SK-N-SH treated with all-trans-retinoic acid at 6 μM for 48 hours (cell line): Measurements from ENCODE around the gene TTLL13.

ENCODE experiments used
- ATAC-seq: fragments of 200-7000 bp; cut with Tn5 transposase; 3 replicates; pipeline ENCODE4 v1.9.1; 2020; ENCODE audit warnings: mild to moderate bottlenecking, moderate library complexity
- ARNTL ChIP-seq: fragments of 450-650 bp; formaldehyde crosslinking; IDR thresholded peaks from 2 replicates; pipeline ENCODE4 v1.5.0; 2020; ENCODE audit warnings: low read depth, mild to moderate bottlenecking, moderate library complexity, borderline replicate concordance
- BACH2 ChIP-seq: fragments of 250-450 bp; sonication (Bioruptor Pico); IDR thresholded peaks from 2 replicates; pipeline ENCODE4 v1.9.0; 2021; ENCODE audit warnings: mild to moderate bottlenecking, borderline replicate concordance
- CREB5 ChIP-seq: fragments of 250-450 bp; sonication (Bioruptor Pico); IDR thresholded peaks from 2 replicates; pipeline ENCODE4 v1.5.1; 2020; ENCODE audit warnings: low read depth, mild to moderate bottlenecking, moderate library complexity
- CSDC2 ChIP-seq: fragments of 250-450 bp; sonication (Bioruptor Pico); IDR thresholded peaks from 2 replicates; pipeline ENCODE4 v1.5.0; 2020; ENCODE audit warnings: mild to moderate bottlenecking, moderate library complexity
- CSRNP3 ChIP-seq: fragments of 250-450 bp; sonication (Bioruptor Pico); IDR thresholded peaks from 2 replicates; pipeline ENCODE4 v1.5.1; 2021; ENCODE audit warnings: mild to moderate bottlenecking, moderate library complexity
- ESRRG ChIP-seq: fragments of 250-450 bp; sonication (Bioruptor Pico); IDR thresholded peaks from 2 replicates; pipeline ENCODE4 v1.6.1; 2021; ENCODE audit warnings: mild to moderate bottlenecking
- GLIS3 ChIP-seq: fragments of 250-450 bp; sonication (Bioruptor Pico); IDR thresholded peaks from 2 replicates; pipeline ENCODE4 v1.5.0; 2020; ENCODE audit warnings: mild to moderate bottlenecking, moderate library complexity
- ISL1 ChIP-seq: fragments of 250-450 bp; sonication (Bioruptor Pico); IDR thresholded peaks from 2 replicates; pipeline ENCODE4 v2.1.2; 2022; ENCODE audit warnings: mild to moderate bottlenecking, moderate library complexity
- OSR1 ChIP-seq: fragments of 250-450 bp; sonication (Bioruptor Pico); IDR thresholded peaks from 2 replicates; pipeline ENCODE4 v1.8.0; 2022; ENCODE audit warnings: moderate library complexity, mild to moderate bottlenecking, inconsistent platforms
- PATZ1 ChIP-seq: fragments of 250-450 bp; sonication (Bioruptor Pico); IDR thresholded peaks from 2 replicates; pipeline ENCODE4 v1.8.0; 2020; ENCODE audit warnings: mild to moderate bottlenecking, moderate library complexity, borderline replicate concordance
- PPARA ChIP-seq: fragments of 250-450 bp; sonication (Bioruptor Pico); IDR thresholded peaks from 2 replicates; pipeline ENCODE4 v1.5.0; 2020; ENCODE audit warnings: mild to moderate bottlenecking, borderline replicate concordance
- RARB ChIP-seq: fragments of 250-450 bp; sonication (Bioruptor Pico); IDR thresholded peaks from 2 replicates; pipeline ENCODE4 v1.8.0; 2021; ENCODE audit warnings: mild to moderate bottlenecking, moderate library complexity
- SNAI2 ChIP-seq: fragments of 250-450 bp; sonication (Bioruptor Pico); IDR thresholded peaks from 2 replicates; pipeline ENCODE4 v1.5.0; 2020; ENCODE audit warnings: mild to moderate bottlenecking, moderate library complexity
- TCF4 ChIP-seq: fragments of 250-450 bp; sonication (Bioruptor Pico); IDR thresholded peaks from 2 replicates; pipeline ENCODE4 v1.8.0; 2021; ENCODE audit warnings: mild to moderate bottlenecking, moderate library complexity, borderline replicate concordance
- TSHZ2 ChIP-seq: fragments of 250-450 bp; sonication (Bioruptor Pico); IDR thresholded peaks from 2 replicates; pipeline ENCODE4 v1.5.0; 2020; ENCODE audit warnings: mild to moderate bottlenecking, moderate library complexity
- ZC3H10 ChIP-seq: fragments of 250-450 bp; sonication (Bioruptor Pico); IDR thresholded peaks from 2 replicates; pipeline ENCODE4 v1.5.1; 2021; ENCODE audit warnings: mild to moderate bottlenecking, moderate library complexity
- ZFP3 ChIP-seq: fragments of 250-450 bp; sonication (Bioruptor Pico); IDR thresholded peaks from 2 replicates; pipeline ENCODE4 v1.5.0; 2020; ENCODE audit warnings: mild to moderate bottlenecking, moderate library complexity
- ZNF565 ChIP-seq: fragments of 450-650 bp; formaldehyde crosslinking; conservative IDR thresholded peaks from 2 replicates; pipeline ENCODE4 v1.5.0; 2020; ENCODE audit warnings: low read depth, mild to moderate bottlenecking, moderate library complexity
- ZNF70 ChIP-seq: fragments of 450-650 bp; formaldehyde crosslinking; IDR thresholded peaks from 2 replicates; pipeline ENCODE4 v1.5.0; 2020; ENCODE audit warnings: mild to moderate bottlenecking, moderate library complexity
- ZNF8 ChIP-seq: fragments of 450-650 bp; formaldehyde crosslinking; IDR thresholded peaks from 2 replicates; pipeline ENCODE4 v1.5.0; 2020; ENCODE audit warnings: mild to moderate bottlenecking, moderate library complexity
- TF ChIP-seq, protein P1 (sequence below): fragments of 250-450 bp; sonication (Bioruptor Pico); IDR thresholded peaks from 2 replicates; pipeline ENCODE4 v1.8.0; 2021; ENCODE audit warnings: low read depth, mild to moderate bottlenecking, moderate library complexity, borderline replicate concordance

The TTLL13 gene

DNA sequence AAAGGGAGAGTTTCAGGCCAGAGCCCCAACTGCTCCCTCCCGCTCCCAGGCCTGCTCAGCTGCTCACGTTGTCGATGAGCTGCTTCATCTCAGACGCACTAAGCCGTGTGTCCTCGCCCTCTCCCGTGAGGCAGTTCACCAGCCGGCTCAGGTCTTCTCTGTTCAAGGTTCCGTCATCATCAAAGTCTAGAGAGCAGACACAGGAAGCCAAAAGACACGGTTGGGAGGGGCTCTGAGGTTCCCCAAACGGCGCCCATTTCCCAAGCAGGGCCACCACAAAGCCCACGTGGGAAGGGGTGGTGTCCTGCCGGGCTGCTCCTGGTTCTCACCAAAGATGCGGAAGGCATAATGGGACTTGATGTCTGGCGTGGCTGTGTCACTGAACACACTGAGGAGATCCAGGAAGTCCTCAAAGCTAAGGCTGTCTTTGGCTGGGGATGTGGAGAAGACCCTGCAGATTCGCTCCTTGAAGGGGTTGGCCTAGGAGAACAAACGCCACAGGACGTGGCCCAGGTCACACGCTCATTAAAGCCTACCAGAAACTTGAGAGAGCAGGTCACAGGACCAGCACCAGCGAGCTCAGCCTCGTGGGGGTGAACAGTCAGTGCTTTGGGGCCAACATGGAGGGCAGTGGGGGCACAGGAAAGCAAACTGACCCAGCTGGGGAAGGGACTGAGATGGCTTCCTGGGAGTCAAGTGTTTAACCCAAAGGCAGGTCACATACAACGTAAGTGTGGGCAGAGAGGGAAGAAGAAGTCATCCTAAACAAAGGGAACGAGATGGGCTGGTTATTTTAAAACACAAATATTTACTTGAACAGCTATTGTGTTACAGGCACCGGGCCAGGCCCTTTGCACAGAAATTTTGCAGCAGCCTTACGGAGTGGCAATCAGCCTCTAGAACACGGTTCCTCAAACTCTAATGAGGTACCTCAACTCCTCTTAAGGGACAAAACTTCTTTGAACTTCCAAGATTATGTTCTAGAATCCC is 18.0 kb upstream of the TTLL13 start:
- no peak for ATAC-seq
- no peak for TF ChIP-seq BACH2
- TF ChIP-seq ESRRG (CRISPR knock-in tag) = no peak
- TF ChIP-seq, protein P1, sequence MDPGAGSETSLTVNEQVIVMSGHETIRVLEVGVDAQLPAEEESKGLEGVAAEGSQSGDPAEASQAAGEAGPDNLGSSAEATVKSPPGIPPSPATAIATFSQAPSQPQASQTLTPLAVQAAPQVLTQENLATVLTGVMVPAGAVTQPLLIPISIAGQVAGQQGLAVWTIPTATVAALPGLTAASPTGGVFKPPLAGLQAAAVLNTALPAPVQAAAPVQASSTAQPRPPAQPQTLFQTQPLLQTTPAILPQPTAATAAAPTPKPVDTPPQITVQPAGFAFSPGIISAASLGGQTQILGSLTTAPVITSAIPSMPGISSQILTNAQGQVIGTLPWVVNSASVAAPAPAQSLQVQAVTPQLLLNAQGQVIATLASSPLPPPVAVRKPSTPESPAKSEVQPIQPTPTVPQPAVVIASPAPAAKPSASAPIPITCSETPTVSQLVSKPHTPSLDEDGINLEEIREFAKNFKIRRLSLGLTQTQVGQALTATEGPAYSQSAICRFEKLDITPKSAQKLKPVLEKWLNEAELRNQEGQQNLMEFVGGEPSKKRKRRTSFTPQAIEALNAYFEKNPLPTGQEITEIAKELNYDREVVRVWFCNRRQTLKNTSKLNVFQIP = no peak
- no peak for TF ChIP-seq CSRNP3 (CRISPR knock-in tag)
- TF ChIP-seq ZFP3 (CRISPR knock-in tag) = no peak
- TF ChIP-seq ZNF565 (CRISPR knock-in tag) = no peak
- TF ChIP-seq ZC3H10 = no peak
- no peak for TF ChIP-seq ARNTL (CRISPR knock-in tag)
- TF ChIP-seq GLIS3 (CRISPR knock-in tag) = no peak
- no peak for TF ChIP-seq TCF4 (CRISPR knock-in tag)
- no peak for TF ChIP-seq CSDC2
- no peak for TF ChIP-seq ISL1 (CRISPR knock-in tag)

DNA sequence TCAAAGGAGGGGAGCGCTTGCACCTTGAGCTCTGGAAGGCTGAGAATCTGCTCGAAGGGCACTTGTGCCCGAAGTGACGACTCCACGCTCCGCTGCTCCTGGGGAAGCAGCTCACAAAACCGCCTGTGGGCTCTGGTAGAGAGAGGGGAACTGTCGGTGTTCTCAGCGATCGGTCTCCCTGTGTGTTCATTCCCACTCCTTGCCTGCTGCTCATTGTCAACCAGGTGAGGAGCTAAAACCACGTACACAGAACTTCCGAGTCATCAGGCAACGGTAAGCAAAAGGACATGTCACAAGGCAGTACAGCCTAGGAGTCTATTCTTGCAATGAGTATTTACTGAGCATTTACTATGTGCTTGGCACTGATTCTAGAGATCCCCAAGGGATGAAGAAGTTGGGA is 17.2 kb upstream of the TTLL13 start:
- no peak for ATAC-seq
- TF ChIP-seq BACH2 (no peak), ZNF70 (CRISPR knock-in tag) (0 out of 2 replicates have a peak, but pooled peaks have one; percentile 54)

- ATAC-seq = peak; percentile 13
- TF ChIP-seq ZFP3 (CRISPR knock-in tag) = no peak
- TF ChIP-seq PATZ1 = no peak
- TF ChIP-seq TSHZ2 (CRISPR knock-in tag) = no peak
- no peak for TF ChIP-seq PPARA (CRISPR knock-in tag)
- TF ChIP-seq ISL1 (CRISPR knock-in tag) = no peak
- TF ChIP-seq ZNF8 (CRISPR knock-in tag) = no peak
- TF ChIP-seq, protein P1 = no peak
- no peak for TF ChIP-seq CREB5
- TF ChIP-seq OSR1 (CRISPR knock-in tag) = no peak
- TF ChIP-seq ZNF70 (CRISPR knock-in tag) = no peak
- no peak for TF ChIP-seq ESRRG (CRISPR knock-in tag)
- no peak for TF ChIP-seq GLIS3 (CRISPR knock-in tag)
- TF ChIP-seq CSDC2 = no peak
- no peak for TF ChIP-seq RARB (CRISPR knock-in tag)
- no peak for TF ChIP-seq SNAI2 (CRISPR knock-in tag)
These were observed 16.4 kb upstream of the TTLL13 start for GRCh38 chr15:90232941-90233386.
